Astrocyte of the cerebellum (primary cell): ENCODE results near the gene LRRC15.

ENCODE experiments used
- DNase-seq: peaks from one replicate; pipeline ENCODE4 v3.0.0-alpha.2; 2011; ENCODE audit warnings: low read depth
- H3K4me3 ChIP-seq: 2 replicates; pipeline ENCODE4 v1.5.1; 2011; ENCODE audit warnings: mild to moderate bottlenecking, low read depth, low read length, moderate library complexity
- in situ Hi-C: cut with HindIII; loops from 2 replicates; pipeline ENCODE4 v1.10.0; 2017; ENCODE audit warnings: low sequenced_read_pairs
- TF ChIP-seq, protein P1 (sequence below): IDR thresholded peaks from 2 replicates; pipeline ENCODE4 v1.5.1; 2012; ENCODE audit warnings: low read length, low read depth, moderate library complexity, mild to moderate bottlenecking; ENCODE audit errors: missing control alignments

The LRRC15 gene

DNA sequence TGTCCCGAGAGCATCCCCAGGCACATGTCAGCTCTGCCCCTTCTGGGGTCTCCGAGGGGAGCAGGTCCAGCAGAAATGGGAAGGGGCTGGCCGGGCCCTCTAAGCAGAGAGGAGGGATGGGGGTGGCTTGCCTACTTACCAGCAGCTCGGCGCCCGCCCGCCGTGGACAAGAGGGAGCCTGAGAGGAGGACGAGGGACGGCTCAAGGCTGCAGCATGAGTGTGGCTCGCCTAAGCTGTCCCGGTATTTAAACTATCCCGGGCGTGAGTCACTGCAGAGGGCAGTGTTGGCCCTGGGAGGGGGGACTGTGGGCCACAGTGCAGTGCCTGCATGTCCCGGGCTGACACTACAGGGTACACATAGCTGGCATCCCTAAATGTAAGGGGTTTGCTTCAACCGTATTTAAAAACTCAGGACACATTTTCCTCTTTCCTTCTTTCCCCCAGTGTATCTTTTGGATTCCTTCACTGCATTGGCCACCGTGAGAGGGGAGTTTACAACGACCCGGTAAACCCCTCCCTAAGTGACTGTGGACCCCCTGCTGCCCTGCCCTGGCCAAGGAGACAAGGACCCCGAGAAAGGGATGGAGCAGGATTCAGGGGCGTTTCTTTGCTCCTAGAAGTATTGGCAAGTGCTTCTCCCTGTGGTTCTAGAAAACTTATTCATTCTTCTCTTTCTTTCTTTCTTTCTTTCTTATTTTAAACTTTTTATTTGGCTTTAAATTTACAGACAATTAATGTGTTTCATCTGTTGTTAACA lies at the start of gene LRRC15:
TSS of gene LRRC15 (minus strand) at position 222 of the 758 bp plus-strand sequence. CDS start 8,700 bp downstream, outside the sequence.
- no peak within 1 kb of the TSS for H3K4me3 ChIP-seq
- in situ Hi-C loops: no loop called here
- TF ChIP-seq, protein P1, sequence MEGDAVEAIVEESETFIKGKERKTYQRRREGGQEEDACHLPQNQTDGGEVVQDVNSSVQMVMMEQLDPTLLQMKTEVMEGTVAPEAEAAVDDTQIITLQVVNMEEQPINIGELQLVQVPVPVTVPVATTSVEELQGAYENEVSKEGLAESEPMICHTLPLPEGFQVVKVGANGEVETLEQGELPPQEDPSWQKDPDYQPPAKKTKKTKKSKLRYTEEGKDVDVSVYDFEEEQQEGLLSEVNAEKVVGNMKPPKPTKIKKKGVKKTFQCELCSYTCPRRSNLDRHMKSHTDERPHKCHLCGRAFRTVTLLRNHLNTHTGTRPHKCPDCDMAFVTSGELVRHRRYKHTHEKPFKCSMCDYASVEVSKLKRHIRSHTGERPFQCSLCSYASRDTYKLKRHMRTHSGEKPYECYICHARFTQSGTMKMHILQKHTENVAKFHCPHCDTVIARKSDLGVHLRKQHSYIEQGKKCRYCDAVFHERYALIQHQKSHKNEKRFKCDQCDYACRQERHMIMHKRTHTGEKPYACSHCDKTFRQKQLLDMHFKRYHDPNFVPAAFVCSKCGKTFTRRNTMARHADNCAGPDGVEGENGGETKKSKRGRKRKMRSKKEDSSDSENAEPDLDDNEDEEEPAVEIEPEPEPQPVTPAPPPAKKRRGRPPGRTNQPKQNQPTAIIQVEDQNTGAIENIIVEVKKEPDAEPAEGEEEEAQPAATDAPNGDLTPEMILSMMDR: no peak
- DNase-seq: no peak

DNA sequence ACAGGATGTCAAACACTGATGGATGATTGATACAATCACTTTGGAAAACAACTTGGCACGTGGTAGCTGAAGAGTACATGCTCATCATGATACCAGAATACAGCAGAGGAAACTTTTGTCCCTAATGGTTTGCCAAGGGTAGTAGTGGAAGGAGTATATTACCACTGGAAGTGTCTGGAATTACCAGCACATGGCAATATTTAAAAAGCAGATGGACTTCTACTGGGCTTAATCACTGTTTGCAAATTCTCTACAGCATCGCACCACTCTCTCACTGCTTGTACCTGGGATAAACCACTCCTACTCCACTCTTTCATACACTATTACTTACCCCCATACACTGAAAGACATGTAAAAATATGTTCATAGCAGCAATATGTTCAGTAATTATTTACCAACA lies 49.1 kb upstream of the LRRC15 start:
- in situ Hi-C loops: no loop called here
- no peak overlapping the region for H3K4me3 ChIP-seq
- TF ChIP-seq, protein P1: no peak
- no peak for DNase-seq

DNA sequence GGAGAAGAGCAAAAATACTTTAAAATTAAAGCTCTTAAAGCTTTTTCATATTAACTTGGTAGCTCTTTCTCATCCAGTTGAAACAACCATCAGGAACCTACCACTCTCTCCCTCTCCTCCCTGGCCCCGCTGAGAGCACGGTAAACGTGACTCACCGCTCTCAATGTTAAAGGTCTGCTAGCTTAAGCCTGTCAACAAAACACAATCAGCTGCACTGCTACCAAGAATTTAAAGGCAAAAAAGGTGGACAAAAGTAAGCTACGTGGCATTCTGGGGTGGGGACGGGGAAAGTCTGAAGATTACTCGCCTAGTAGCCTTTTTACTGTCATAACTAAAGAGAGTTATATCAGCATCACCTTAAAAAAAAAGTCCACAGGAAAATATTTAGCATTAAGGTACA lies 37.9 kb upstream of the LRRC15 start:
- in situ Hi-C loops: no loop called here
- TF ChIP-seq, protein P1: no peak
- no peak overlapping the region for H3K4me3 ChIP-seq
- DNase-seq: peak; percentile 20

DNA sequence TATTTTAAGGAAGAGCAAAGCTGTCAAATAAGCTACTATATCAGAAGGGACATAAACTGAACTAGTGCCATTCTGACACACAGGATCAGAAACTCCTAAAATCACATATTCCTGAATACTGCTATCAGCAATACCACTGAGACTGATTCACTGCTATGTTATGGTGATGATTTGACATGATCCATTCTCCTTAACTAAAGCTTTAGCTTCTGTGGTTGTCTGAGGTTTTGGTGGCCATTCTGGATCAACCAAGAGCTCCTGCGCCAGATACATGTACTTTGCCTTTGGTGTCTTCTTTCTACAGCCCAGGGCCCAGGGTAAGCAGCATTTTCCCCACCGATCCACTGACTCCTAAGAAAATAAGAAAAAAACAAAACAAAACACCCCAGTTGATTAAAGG lies 36.2 kb upstream of the LRRC15 start:
- TF ChIP-seq, protein P1: no peak
- in situ Hi-C loops: no loop called here
- no peak overlapping the region for H3K4me3 ChIP-seq
- DNase-seq: no peak

DNA sequence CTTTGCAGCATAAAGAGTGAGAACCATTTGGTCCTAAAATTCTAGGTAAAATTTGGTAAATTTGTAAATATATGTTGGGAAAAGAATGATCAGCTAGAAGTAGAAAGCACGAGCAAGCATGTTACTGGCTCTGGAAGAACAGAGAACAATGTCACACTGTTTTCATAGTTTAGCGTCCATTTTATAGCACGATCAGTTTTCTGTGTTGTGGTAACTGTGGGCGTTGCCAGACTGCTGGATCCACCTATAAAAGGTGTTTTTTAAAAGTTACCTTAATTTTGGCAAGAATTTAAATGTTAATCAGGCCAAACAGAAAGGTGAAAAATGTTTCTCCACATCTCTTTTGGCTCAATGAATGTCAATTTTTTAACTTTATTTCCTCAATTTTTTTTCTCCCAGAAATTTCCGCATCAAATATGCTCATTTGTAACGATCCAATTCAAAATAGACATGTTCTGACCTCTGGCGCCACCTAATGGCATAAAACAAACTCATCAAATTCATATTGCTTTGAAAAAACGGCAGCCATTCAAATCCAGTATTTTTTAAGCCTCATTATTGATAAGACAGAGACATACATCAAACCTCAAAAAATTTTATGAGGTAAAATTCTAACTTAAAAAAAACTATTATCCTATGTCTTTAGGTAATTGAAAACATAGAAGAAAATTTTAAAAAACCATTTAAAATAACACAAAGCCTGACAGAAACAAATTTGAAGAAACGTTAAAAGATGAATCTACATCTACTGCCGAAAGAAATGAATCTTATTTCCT lies 35.0 kb upstream of the LRRC15 start:
- in situ Hi-C loops: no loop called here
- DNase-seq: peak; percentile 53
- H3K4me3 ChIP-seq: no peak overlapping the region
- TF ChIP-seq, protein P1: peak; percentile 55

DNA sequence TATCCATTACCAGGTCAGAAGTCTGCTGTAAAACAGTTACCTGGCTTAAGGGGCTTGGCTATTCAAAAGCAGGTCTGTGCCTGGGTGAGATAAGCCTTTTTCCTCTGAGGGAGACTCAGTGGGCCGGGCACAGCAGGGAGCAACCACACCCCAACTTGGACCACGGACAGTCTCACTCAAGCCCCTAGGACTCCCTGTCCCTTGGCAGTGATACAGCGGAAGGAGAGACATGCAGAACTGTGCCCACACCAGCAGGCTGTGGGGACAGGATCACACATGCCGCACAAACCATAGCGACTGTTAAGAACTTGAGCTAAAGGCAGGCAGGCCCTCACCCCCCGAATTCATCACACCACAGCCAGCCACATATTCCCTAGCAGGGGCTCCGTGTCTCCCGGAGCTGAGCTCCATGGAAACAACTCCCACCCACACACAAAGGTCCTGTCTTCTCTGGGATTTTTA lies 32.4 kb upstream of the LRRC15 start:
- DNase-seq: no peak
- H3K4me3 ChIP-seq: no peak overlapping the region
- TF ChIP-seq, protein P1: no peak
- in situ Hi-C loops: no loop called here
